OCI-LY7 (cell line): ENCODE results near the gene INSYN2B.

Experiments
- EZH2phosphoT487 ChIP-seq: fragments of 200-600 bp; sonication (generic); IDR thresholded peaks from 2 replicates; pipeline ENCODE4 v1.6.1; 2018; ENCODE audit warnings: low read depth, borderline replicate concordance, mild to moderate bottlenecking, mixed run types, antibody characterized with exemption, low read length, moderate library complexity, mixed read lengths
- TF ChIP-seq, protein P1 (sequence below): fragments of 200-600 bp; sonication (generic); conservative IDR thresholded peaks from 2 replicates; pipeline ENCODE4 v1.5.1; 2014; ENCODE audit warnings: mild to moderate bottlenecking, antibody characterized with exemption, low read length, moderate library complexity, mixed read lengths

DNA sequence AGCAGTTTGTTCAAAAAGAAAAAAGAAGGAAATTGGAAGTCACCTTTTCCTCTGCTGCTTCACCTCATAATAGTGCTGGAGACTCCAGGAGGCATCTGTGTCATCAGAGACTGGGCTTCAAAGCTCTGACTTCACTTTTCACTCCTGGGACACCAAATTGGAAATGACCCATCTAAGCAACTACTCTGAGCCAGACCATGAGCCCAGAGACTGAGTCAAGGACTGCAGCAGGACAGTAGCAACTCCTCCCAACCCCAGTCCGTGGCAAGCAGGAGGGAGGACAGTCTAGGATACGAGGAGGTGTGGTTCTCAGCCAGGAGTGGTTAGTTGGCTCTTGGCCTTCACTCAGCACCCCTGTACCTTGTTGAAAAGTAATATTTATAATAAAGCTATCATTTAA, 131.5 kb downstream of the INSYN2B start:
- TF ChIP-seq, protein P1, sequence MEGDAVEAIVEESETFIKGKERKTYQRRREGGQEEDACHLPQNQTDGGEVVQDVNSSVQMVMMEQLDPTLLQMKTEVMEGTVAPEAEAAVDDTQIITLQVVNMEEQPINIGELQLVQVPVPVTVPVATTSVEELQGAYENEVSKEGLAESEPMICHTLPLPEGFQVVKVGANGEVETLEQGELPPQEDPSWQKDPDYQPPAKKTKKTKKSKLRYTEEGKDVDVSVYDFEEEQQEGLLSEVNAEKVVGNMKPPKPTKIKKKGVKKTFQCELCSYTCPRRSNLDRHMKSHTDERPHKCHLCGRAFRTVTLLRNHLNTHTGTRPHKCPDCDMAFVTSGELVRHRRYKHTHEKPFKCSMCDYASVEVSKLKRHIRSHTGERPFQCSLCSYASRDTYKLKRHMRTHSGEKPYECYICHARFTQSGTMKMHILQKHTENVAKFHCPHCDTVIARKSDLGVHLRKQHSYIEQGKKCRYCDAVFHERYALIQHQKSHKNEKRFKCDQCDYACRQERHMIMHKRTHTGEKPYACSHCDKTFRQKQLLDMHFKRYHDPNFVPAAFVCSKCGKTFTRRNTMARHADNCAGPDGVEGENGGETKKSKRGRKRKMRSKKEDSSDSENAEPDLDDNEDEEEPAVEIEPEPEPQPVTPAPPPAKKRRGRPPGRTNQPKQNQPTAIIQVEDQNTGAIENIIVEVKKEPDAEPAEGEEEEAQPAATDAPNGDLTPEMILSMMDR, result no peak
- TF ChIP-seq EZH2phosphoT487, result no peak
